Stimulated activated CD8-positive, alpha-beta memory T cell treated with anti-CD3 and anti-CD28 coated beads, Interleukin-4, amount 100 ng/mL, for 48 hours (primary cell): ENCODE measurements around the gene FKBP14.

Experiments used
- DNase-seq: peaks from one replicate; pipeline ENCODE4 v3.0.0-alpha.2; 2020

The FKBP14 gene

DNA sequence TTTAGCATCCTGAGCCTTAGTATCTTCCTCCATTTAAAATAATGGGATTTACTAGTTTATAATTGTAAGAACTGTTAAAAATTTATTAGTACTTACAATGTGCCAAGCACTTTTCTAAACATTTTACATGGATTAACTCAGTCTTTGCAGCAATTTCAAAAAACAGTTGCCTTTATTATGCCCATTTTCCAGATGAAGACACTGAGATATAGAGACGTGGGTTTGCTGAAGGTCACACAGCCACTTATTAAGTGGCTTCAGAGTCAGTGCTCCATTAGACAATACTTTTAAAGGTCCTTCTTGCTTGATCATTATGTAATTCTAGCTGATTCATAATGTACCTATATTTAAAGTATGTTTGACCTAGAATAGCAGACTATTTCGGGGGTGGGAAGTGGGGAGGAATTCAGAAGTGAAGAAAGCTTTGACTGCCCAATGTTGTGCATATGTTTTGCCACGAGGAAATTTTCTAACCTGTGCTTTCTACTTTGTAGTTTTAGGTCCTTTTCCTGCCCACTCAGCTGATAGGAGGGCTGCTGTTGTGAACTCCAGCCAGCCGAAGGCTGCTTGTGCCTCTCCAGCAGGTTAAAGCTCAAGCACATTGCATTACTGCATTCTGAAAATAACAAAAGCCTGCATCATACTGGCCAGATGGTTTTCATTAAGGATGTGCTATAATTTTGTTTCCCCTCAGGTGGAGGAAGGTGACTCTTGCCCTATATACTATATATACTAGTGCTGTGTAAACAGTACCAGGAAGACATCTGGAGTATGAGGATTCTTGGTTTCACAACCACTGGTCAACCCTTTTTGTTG, 6.0 kb upstream of the FKBP14 start:
- no peak for DNase-seq

DNA sequence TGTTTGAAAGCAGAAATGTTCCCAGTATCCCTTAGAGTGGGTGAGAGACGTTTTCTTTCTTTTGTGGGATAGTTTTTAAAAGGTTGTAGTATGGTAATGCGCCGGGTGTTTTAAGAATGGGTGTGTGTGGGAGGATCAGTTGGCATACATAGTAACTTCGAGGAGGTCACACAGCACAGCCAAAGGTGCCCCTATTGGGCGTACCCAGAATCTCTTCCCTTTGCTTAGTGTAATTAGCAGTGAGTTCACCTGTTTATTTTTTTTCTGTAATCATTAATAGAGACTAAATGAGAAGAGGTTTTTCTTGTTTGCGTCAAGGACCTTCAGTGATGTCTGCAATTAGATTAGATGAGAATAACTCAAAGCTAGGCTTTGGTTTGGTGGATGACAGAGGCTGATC, 3.2 kb upstream of the FKBP14 start:
- DNase-seq, result no peak

DNA sequence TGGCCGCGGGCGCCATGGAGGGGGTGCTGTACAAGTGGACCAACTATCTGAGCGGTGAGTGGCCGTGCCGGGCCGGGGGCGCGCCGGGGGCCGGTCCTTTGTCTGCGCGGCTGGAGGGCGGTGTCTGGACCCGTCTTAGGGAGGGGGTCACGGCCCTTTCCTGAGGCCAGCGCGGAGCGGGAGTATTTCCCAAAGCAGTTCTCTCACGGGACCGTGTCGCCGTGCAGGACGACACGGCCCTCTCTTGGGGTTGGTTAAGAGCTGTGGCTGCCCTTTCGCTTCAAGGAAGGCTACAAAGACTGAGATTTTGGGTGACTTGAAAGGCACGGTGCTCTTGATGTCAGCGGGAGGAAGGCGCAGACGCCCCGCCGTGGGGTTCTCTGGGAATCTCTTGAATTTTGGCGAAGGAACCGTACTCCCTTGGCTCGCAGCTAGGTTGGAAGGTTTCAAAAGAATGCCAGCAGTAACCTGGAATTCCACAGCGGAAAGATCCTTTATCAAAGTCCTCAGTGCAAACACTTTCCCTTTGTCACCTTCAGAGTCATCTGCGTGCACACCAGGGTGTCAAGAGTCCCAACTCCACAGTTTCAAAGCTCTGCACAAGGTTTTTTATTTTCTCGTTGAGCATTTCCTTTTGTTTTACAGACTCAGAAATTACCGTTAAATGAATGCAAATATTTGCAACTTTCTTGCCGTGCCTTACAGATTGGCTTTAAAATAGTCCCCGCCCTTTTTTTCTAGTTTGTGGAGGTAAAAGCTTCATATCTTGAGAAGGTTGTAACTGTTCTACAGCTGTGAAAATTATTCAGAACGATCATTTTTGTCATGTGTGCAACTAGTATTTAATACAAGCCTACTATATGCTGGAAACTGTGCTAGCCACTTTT, 2.5 kb upstream of the FKBP14 start:
- peak; percentile 49 for DNase-seq

DNA sequence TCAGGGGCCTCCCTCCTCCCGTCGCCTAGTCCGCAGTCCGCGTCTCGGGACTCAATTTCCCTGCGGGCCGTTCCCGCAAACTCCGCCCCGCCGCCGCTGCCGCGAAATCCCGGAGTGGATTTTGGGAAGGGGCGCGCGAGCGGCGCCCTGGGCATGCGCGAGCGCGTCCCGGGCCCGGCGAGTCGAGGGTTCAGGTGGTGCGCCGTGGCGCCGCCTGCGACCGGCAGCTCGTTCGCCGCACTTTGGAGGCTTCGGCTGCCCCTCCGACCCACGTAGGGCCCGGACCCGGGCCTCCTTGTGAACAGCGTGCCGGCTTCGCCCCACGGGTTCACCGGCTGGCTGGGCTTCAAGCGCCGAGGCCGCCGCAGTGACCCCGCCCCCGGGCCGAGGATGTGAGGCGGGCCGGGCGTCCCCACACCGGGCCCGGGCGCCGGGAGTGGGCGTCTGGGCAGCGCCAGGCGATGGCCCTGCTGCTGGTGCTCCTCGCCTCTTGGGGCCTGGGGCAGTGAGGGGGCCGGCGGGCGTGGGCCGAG, 1.8 kb upstream of the FKBP14 start, which contains the start of gene PLEKHA8:
Gene PLEKHA8 (plus strand): TSS at position 197 of the 533 bp plus-strand sequence. CDS start 351 bp downstream, outside the sequence.
- DNase-seq, result peak; percentile 94

DNA sequence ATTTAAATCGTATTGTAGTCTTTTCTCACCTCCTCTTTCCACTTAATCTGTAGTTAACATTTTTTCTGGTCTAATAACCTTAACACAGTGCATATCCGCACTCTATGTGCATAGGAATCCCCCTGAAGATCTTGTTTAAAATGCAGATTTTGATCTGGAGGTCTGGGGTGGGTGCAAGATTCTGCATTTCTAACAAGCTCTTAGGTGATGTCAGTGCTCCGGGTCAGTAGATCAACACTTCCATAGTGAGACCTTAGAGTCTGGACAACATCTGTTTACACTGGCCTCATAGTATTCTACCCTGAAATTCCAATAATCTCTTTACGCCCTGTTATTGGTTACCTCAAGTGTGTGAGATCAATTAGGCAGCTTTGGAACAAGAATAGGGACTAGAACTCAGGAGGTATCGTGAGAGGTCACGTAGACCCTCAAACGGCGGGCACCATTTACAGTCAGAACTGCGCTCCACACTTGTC, 1.3 kb upstream of the FKBP14 start:
- DNase-seq, result no peak

DNA sequence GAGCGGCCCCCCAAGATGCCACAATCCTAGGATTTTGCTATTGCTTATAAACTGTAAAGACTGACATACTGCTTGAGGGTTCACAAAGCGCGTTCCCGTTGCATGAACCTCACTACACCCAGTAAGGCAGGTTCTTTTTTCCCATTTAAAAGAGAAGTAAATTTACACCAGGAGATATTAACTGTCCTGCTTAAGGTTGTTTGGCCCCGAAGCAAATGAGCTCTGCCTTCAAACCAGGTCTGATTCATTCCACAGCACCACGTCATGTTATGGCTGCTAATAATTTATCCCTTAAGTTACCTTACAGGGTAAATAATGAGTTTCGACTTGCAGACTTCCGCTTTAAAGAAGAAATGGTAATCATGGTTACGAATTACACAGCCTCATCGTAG, 559 bp upstream of the FKBP14 start:
- no peak for DNase-seq

DNA sequence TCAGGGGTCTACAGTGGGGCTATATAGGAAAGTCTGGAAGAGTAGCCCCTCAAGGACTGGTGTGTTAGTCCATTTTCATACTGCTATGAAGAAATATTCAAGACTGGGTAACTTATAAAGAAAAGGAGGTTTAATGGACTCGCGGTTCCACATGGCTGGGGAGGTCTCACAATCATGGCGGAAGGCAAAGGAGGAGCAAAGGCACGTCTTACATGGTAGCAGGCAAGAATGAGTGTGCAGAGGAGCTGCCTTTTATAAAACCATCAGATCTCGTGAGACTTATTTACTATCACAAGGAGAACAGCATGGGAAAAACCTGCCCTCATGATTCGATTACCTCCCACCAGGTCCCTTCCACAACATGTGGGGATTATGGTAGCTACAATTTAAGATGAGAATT, 3.0 kb downstream of the FKBP14 start:
- DNase-seq, result no peak

DNA sequence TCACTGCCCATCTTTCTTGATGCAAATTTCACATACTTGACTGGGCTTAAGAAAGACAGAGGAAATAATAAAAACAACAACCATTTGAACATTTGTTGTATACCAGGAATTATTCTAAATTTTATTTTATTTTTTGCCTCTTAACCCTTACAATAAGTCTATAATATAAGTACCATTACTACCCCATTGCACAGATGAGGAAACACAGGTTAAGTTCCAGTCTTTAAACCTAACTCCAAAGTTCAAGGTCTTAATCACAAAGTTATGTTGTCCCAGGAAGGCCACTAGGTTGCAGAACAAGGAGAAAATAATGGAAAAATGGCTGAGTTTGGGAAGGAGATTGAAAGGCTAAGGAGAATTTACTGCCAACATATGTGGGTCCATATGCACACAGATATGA, 3.5 kb downstream of the FKBP14 start:
- no peak for DNase-seq

DNA sequence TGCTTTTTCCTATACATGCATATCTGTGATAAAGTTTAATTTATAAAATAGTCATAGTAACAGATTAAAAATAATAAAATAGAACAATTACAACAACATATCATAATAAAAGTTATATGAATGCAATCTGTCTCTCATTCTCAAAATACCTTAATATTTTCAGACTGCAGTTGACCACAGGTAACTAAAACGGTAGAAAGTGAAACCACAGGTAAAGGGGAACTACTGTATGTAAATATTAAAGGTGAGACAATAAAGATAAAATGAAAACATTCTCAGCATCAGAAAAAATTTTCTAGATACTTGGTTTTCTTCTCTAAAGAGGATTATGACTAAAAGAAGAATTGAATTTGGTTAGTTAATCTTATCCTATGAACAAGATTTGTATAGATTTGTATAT, 6.0 kb downstream of the FKBP14 start:
- DNase-seq, result no peak

DNA sequence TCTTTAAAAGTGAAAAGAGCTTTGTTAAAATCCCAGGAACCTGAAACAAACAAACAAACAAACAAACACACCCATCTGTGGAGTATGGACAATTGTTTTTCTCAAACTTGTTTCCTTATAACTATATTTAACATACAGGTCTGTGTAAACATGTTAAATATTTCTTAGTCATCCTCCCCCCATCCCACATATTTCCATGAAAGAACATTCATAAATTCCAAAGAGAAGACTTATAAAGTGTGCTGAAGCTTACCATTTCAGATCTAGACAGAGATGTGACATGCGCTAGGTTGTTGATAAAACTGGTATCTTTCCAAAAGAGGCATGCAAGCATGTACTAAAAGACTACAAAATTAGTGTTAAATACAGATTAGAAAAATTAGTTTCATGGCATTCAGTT, 6.5 kb downstream of the FKBP14 start:
- no peak for DNase-seq

DNA sequence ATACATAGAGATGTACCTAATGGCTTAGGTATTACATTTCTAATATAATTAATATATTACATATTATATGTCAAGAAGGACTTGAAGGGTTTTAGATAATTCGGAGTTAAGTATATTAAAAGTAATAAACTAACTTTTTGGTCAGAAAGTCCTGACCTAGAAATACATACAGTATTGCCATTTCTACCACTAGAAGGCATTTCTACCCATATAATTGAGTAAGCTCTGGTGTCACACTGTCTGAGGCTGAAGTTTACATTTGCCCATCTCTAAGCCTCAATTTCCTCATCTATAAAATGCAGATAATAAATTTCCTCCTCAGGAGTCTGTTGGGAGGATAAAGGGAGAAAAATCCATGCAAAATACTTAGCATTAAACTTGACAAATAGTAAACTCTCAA, 7.1 kb downstream of the FKBP14 start:
- DNase-seq, result no peak

DNA sequence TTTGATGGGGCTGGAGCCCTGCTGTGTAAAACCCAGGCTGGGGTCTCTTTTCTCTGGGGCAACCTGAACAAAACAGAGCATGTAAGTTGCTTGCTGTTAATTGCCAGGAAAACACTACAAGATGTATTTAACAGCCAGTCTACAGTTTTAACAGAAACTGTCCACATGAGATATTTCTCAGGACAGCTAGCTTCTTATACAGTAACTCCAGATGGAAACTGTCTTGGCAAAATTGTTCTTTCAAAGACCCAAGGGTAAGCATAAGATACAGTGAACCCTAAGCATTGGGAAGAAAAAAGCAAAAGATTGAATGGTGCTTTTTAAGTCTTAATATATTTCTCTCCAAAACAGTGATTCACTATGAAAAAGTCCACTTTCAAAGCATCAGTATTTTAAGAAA, 8.1 kb downstream of the FKBP14 start:
- DNase-seq, result no peak

DNA sequence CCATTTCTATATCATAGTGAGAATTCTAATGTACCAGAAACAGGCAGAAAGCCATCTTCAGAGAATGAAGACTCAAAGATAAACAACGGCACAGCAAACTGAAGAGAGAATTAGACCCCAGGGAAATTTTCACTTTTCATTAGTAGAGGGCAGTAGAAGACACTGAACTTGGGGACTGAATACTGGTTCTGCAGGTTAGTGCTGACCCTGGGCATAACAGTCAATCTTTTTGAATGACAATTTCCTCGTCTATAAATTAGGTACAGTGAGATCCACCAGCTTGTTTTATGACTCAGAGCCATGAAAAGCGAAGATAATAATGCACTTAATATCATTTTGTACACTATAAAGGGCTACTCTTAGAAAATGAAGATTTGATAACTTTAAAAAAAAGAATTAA, 13.7 kb downstream of the FKBP14 start:
- DNase-seq, result no peak

DNA sequence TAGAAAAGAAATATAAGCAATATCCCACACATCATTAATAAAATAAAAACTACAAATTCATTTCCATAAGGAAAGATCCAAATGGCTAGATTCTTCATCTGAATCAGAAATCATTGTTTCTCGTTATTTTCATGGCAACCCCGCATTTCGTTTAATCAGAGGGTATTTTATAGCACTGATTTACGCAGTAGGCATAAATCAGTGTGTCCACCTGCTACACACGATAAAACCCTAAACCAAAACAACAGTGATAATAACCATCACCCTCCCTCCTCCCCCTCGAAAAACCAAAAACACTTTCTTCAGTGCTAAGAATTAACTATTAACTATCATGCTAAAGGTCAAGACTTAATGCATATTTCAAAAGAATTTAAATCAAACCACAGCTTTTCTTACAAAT, 16.5 kb downstream of the FKBP14 start:
- DNase-seq, result no peak

DNA sequence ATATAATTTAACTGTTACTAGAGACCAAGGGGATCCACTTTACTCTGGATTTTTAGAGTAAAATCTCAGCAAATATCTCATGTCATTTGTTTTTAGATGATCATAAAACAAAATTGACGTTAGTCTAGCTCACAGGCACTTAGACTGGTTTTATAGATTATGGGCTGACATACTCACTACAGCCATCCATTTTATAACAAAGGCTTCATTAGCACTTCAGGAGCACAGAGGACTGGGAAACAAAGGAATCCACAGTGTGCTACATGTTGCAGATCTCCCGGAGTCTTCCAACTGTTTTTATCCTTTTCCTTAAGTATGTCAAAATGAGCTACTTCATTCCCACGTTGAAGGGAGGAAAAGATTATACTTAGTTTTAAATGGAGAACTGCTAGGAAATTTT, 21.0 kb downstream of the FKBP14 start:
- DNase-seq, result no peak

DNA sequence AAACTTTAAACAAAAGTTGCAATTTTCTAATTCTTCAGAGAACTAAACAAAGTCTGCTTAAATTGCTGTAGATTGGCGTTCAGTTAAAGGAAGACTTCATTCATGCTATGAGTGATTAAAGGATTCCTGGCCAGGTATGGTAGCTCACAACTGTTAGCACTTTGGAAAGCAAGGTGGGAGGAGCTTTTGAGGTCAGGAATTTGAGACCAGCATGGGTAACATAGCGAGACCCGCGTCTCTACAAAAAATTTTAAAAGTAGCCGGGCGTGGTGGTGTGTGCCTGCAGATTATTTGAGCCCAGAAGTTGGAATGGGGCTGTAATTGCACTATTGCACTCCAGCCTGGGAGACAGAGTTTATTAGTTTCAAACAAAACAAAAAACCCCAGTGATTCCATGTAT, 23.4 kb downstream of the FKBP14 start:
- DNase-seq, result no peak

DNA sequence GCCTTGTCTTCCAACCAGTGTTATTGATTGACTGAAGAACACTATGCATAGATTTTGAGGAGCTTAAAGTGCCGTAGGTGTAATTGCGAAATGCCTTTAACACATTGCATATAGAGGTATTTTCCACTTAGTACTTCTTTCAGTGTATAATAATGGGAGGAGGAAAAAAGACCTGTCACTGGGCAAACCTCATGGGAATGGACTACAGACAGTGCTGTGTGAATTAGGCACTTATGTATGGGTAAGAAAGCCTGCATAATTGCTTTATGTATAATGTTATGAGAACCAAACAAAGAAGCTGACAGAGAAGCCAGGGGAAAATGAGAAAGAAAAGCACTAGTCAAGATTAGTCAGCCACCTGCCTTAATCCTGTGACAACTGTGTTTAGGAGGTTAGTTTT, 24.5 kb downstream of the FKBP14 start:
- no peak for DNase-seq

DNA sequence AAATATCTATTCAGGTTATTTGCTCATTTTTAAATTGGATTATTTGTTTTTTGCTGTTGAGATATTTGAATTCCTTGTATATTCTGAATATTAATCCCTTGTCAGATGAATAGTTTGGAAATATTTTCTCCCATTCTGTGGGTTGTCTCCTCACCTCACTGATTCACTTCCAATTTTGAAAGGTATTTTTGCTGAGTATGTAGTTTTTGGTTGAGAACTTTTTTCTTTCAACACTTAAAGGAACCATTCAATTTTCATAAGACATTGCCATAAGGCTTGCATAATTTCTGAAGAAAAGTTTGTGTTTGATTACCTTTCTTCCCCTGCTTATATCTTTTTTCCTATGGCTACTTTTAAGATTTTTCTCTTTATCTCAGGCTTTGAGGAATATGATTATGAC, 28.0 kb downstream of the FKBP14 start:
- no peak for DNase-seq

DNA sequence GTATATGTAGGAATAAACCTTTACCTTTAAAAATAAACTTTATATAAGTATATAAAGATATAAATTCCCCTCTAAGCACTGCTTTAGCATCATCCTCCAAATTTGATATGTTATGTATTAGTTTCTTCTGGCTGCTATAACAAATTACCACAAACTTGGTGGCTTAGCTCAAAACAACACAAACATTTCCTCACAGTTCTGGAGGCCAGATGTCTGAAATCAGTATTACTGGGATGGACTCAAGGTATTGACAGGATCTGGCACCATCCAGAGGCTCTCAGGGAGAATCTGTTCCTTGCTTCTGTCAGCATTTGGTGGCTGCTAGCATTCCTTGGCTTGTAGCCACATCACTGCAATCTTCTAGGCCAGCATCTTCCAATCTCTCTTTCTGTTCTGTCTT, 30.2 kb downstream of the FKBP14 start:
- DNase-seq, result no peak

DNA sequence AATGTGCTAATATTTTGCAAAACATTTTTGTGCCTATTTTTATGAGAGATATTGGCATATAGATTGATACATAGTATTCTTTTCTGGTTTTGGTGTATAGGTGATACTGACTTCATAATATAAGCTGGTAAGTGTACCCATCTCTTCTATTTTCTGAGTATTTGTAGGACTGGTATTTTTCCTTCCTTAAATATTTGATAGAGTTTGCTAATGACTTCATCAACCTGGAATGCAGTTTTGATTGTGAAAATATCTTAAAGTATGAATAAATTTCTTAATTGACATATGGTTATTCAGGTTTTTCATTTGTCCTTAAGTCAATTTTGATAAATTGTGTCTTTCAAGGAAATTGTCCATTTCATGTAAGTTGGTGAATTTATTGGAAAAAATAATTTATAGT, 30.9 kb downstream of the FKBP14 start:
- no peak for DNase-seq

DNA sequence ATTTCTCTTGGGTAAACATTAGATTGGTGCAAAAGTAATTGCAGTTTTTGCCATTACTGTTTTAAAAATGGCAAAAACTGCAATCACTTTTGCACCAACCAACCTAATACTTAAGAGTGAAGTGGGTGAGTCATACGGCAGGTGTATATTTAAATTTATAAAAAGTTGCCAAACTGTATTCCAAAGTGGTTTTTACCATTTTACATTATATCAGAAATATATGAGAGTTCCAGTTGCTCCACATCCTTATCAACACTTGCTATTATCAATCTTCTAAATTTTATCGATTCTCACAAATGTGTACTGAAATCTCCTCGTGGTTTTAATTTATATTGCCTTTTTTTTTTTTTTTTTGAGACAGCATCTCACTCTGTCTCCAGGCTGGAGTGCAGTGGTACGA, 33.4 kb downstream of the FKBP14 start:
- DNase-seq, result no peak

DNA sequence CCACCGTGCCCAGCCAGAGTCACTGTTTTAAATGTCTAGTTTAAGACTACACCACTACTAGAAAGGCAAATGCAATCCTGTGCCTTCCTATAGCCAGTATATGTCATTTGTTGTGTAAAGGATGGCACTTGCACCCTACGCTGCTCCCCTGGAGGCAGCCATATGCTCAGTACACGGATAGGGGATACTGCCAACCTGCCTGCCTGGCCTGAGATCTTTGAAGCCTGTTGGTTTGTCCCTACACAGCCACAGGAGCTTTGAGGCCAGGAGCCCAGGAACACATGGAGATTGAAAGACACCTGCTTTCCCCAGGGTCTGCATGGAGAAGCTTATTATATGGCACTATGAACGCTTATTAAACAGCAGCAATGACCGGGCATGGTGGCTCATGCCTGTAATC, 34.6 kb downstream of the FKBP14 start:
- no peak for DNase-seq

DNA sequence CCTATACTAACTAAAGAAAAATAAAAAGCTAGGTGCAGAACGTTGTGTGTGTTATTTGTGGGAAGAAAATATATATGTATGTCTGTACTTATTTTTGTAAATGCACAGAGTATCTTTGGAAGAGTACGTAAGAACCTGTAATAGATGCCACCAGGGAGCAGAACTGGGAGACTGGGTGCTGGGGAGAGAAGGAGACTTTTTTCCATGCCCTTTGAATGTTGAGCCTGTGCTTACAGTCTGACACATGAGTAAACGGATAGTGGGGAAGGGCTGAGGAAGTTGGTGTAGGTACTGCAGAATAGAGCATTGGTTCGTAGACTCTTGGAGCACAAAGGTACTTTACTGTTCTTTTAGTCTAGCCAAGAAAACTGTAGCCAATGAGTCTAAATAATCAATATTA, 35.6 kb downstream of the FKBP14 start:
- DNase-seq, result no peak
